DOHH2 (cell line): Measurements from ENCODE around the gene HERC3.

Experiments
- H3F3A ChIP-seq: fragments of 200-600 bp; sonication (generic), shearing (Covaris generic); 2 replicates; pipeline ENCODE4 v1.6.0; 2016; ENCODE audit warnings: antibody characterized with exemption, mild to moderate bottlenecking; ENCODE audit not compliant: control insufficient read depth, insufficient read depth
- H3K27ac ChIP-seq: fragments of 200-600 bp; sonication (generic); 2 replicates; pipeline ENCODE4 v1.5.1; 2014; ENCODE audit warnings: low read depth, mild to moderate bottlenecking, low read length, moderate library complexity
- H3K27me3 ChIP-seq: fragments of 200-600 bp; sonication (generic); 2 replicates; pipeline ENCODE4 v1.6.1; 2014; ENCODE audit warnings: mild to moderate bottlenecking, low read length, mixed read lengths; ENCODE audit not compliant: control insufficient read depth
- H3K36me3 ChIP-seq: fragments of 200-600 bp; sonication (generic); 2 replicates; pipeline ENCODE4 v1.6.1; 2014; ENCODE audit warnings: mild to moderate bottlenecking, low read length, moderate library complexity, mixed read lengths; ENCODE audit not compliant: control insufficient read depth
- H3K4me1 ChIP-seq: fragments of 200-600 bp; sonication (generic); 2 replicates; pipeline ENCODE4 v1.6.1; 2014; ENCODE audit warnings: mild to moderate bottlenecking, low read length, mixed read lengths; ENCODE audit not compliant: control insufficient read depth
- H3K4me2 ChIP-seq: fragments of 200-600 bp; sonication (generic); 2 replicates; pipeline ENCODE4 v1.6.0; 2014; ENCODE audit warnings: mild to moderate bottlenecking, low read length, moderate library complexity
- H3K4me3 ChIP-seq: fragments of 200-600 bp; sonication (generic); 2 replicates; pipeline ENCODE4 v1.5.1; 2014; ENCODE audit warnings: mild to moderate bottlenecking, low read length, mixed read lengths
- H3K79me2 ChIP-seq: fragments of 200-600 bp; sonication (generic); 2 replicates; pipeline ENCODE4 v1.6.1; 2014; ENCODE audit warnings: mild to moderate bottlenecking, low read length, mixed read lengths; ENCODE audit not compliant: control insufficient read depth
- H3K9me2 ChIP-seq: fragments of 200-600 bp; sonication (generic); replicated peaks from 2 replicates; pipeline ENCODE4 v1.6.1; 2014; ENCODE audit warnings: mild to moderate bottlenecking, low read length, mixed read lengths; ENCODE audit not compliant: control insufficient read depth
- H3K9me3 ChIP-seq: fragments of 200-600 bp; sonication (generic); 2 replicates; pipeline ENCODE4 v1.6.1; 2014; ENCODE audit warnings: antibody characterized with exemption, low read length, mixed read lengths; ENCODE audit not compliant: control insufficient read depth, insufficient read depth
- H4K20me1 ChIP-seq: fragments of 200-600 bp; sonication (generic); 2 replicates; pipeline ENCODE4 v1.6.0; 2014; ENCODE audit warnings: low read depth, mild to moderate bottlenecking, antibody characterized with exemption, low read length, moderate library complexity; ENCODE audit not compliant: control insufficient read depth, insufficient read depth
- CTCF ChIP-seq: fragments of 200-600 bp; sonication (generic); IDR thresholded peaks from one replicate; pipeline ENCODE4 v1.5.1; 2014; ENCODE audit warnings: antibody characterized with exemption, mild to moderate bottlenecking, low read depth, low read length; ENCODE audit not compliant: poor library complexity, severe bottlenecking
- EZH2phosphoT487 ChIP-seq: fragments of 200-600 bp; sonication (generic); IDR thresholded peaks from 2 replicates; pipeline ENCODE4 v1.6.1; 2017; ENCODE audit warnings: borderline replicate concordance, mild to moderate bottlenecking, antibody characterized with exemption, low read length, moderate library complexity, mixed read lengths

HERC3 gene

GRCh38 chr4:88719381-88719780 is 127.1 kb downstream of the HERC3 start:
- peaks cover 3% of the 10 kb centered on the region; the same call in 1 of the 2 replicates for H3K9me3 ChIP-seq
- no peak overlapping the region for H3K27ac ChIP-seq
- H3K36me3 ChIP-seq, result no peaks in the 10 kb centered on the region
- H3K27me3 ChIP-seq, result no peaks in the 10 kb centered on the region
- TF ChIP-seq CTCF, result no peak
- no peak for TF ChIP-seq EZH2phosphoT487
- H3K4me1 ChIP-seq, result no peaks in the 10 kb centered on the region
- H4K20me1 ChIP-seq, result no peaks in the 10 kb centered on the region
- H3K79me2 ChIP-seq, result no peaks in the 10 kb centered on the region
- H3F3A ChIP-seq, result no peaks in the 10 kb centered on the region
- H3K9me2 ChIP-seq, result no peaks in the 10 kb centered on the region
- H3K4me3 ChIP-seq, result no peak overlapping the region
- no peak overlapping the region for H3K4me2 ChIP-seq

GRCh38 chr4:88720451-88721428 is 128.5 kb downstream of the HERC3 start:
- H3F3A ChIP-seq, result no peaks in the 10 kb centered on the region
- peaks cover 3% of the 10 kb centered on the region; the same call in 1 of the 2 replicates for H3K9me3 ChIP-seq
- H3K79me2 ChIP-seq, result no peaks in the 10 kb centered on the region
- no peaks in the 10 kb centered on the region for H3K27me3 ChIP-seq
- H3K4me1 ChIP-seq, result no peaks in the 10 kb centered on the region
- no peaks in the 10 kb centered on the region for H4K20me1 ChIP-seq
- no peak for TF ChIP-seq CTCF
- no peak for TF ChIP-seq EZH2phosphoT487
- H3K27ac ChIP-seq, result no peak overlapping the region
- no peak overlapping the region for H3K4me2 ChIP-seq
- no peaks in the 10 kb centered on the region for H3K36me3 ChIP-seq
- H3K9me2 ChIP-seq, result no peaks in the 10 kb centered on the region
- no peak overlapping the region for H3K4me3 ChIP-seq

GRCh38 chr4:88722276-88722780 is 130.0 kb downstream of the HERC3 start:
- H3F3A ChIP-seq, result no peaks in the 10 kb centered on the region
- no peaks in the 10 kb centered on the region for H3K9me2 ChIP-seq
- no peaks in the 10 kb centered on the region for H4K20me1 ChIP-seq
- H3K9me3 ChIP-seq, result no peaks in the 10 kb centered on the region
- H3K27ac ChIP-seq, result no peak overlapping the region
- TF ChIP-seq CTCF (no peak), EZH2phosphoT487 (no peak)
- no peak overlapping the region for H3K4me2 ChIP-seq
- no peaks in the 10 kb centered on the region for H3K4me1 ChIP-seq
- no peaks in the 10 kb centered on the region for H3K36me3 ChIP-seq
- H3K4me3 ChIP-seq, result no peak overlapping the region
- no peaks in the 10 kb centered on the region for H3K27me3 ChIP-seq
- no peaks in the 10 kb centered on the region for H3K79me2 ChIP-seq
